GM10847 (cell line): ENCODE results near the gene TIPARP.

Experiments used
- POLR2A ChIP-seq: IDR thresholded peaks from 2 replicates; pipeline ENCODE4 v1.6.1; 2011; ENCODE audit not compliant: insufficient read length; ENCODE audit errors: extremely low read depth

TIPARP gene

DNA sequence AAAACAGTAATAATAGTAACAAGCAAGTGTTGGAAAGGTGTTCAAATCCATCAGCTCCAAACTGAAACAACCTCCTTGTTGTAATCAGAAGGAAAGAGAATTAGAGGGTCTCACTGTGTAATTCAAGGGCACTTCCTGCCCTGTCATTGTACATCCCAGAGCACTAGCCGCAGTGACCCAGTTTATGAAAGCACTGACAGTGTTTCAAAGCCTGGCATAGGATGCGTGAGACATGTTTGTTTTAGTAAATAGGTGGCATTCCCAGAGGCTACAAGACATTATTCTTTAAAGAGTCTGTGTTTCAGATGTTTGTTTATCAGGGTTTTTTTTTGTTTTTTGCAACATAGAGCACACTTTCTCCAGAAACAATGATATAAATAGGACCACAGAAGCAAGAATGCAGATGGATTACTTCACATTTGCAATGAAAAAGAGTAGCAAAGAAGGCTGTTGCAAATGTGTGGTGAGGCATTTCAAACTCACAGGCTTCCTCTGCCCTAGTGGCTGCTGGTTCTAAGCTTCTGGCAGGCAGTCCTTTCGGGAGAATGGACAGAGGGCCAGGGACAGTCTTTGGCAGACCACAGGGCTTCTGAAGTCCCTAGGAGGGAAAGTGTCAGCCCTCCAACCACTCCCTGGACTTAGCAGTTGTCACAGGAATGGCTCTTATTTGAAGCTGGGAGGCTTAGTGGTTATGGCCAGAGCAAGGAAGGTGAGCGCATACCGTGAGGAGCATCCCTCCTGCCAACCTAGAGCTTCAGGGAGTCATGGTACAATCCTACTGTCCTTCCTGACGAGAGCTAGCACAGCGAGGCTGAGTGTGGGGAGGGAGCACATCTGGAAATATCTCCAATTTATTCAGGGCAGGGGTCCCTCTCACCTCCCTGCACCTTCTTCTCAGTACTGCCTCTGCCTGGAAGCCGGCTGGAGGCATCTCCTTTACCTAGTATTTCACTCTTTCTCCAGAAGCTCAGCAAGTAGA, 31.4 kb upstream of the TIPARP start:
- TF ChIP-seq POLR2A = no peak

DNA sequence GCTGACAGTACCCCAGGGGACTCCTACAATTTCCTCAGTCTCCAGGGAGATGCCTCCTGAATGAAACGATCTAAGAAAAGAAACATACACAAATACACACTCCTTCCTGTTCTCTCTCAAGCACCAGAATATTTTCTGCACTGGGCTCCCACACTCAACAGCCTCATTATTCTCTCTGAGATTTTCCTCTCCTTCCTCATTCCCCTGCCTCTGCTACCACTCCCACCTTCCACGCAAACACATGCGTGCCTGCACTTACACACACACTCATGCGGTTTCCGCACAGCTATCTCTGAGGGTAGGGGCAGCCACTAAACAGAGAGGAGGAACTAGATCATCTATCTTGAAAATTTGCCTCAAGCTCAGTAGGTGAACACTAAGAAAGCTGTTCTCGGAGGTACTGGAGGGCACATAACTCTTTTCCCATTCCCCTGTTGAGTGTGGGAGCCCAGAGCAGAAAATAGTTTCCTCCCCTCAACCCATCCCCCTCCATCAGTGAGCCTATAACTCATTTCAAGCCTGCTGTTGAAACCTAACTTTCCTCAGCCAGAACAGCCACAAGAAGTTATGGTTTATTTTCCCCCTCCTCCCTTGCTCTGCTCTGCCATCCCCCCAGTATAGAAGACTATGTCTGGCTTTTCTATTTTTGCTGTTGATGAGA, 30.5 kb upstream of the TIPARP start:
- no peak for TF ChIP-seq POLR2A

DNA sequence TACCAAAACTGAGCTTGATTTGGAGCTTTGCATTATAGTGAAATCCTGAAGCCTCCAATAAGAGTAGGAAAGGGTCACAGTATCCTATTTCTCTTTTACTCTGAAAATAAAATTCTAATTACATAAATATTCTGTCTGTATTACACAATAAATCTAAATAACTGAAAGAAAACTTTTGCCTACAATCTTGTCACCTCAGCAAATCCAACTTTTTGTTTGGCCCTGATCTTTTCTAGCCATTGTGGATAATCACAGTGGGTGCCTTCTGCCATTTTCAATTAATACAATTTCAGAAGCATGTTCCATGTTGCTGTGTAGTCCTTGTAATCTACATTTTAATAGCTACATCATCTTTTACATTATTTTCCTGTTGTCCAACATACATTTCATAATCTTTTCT, 29.4 kb upstream of the TIPARP start:
- TF ChIP-seq POLR2A = no peak

DNA sequence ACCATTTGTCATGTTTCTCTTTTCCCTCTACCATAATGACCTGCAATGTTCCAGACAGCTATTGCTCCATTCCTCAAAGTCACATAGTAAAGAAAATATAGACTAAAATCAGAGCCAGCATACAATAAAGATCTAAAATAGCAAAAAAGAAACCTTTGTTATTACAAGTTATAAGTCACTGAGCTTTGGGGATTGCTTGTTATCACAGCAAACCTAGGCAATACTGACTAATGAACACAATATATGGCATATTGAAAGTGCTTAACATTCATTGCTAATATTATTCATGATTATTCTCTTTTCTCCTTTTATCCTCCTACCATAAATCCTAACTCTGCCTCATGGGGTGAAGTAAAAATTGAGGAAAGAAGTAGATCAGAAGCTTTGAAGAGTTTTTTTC, 27.4 kb upstream of the TIPARP start:
- no peak for TF ChIP-seq POLR2A

DNA sequence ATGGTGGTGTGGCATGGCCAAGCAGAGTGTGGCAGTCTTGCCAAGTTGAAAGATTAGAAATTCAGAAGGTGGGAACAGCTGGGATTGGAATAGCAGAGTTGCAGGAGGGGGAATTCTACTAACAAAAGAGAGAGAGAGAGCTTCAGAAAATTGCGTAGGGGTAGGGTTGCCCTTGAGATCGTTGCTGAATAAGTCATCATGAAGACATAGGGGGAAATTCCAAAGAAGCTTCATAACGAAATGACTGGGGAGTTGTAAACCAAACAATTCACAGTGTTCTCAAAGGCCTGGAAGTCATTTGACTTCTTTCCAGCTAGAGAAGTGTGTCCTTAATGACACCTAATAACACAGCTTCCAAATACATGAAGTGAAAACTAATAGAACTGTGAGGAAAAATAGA, 26.3 kb upstream of the TIPARP start:
- TF ChIP-seq POLR2A = no peak

DNA sequence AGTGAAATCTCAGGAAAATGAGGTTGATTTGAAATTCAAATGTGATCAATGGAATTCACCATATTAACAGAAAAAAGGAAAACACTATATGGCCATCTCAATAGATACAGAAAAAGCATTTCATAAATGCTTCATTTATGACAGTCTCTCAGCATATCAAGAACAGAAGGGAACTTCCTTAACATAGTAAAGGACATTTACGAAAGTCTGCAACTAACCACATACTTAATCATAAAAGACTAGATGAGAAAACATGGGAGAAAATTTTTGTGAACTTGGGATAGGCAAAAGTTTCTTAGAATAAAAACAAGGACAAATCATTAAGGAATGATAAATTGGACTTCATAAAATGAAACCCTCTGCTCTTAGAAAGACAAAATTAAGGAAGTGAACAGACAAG, 24.7 kb upstream of the TIPARP start:
- TF ChIP-seq POLR2A = no peak

DNA sequence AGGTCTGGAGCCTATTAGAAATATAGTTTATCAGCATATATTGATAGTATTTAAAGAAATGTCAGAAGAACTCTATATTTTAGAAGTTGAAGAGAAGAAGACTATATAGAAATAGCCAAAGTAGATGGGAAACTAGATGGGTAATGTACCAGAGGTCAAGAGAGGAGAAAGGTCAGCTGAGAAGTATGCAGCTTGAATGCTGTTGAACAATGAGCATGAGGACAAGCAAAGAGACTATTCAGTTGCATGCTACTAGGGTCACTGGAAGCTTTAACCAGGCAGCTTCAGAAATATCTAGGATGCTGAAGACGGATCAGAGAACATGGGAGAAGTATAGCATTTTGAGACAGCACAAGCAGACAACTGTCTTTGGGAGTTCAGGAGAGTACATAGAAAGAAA, 19.6 kb upstream of the TIPARP start:
- TF ChIP-seq POLR2A = no peak

DNA sequence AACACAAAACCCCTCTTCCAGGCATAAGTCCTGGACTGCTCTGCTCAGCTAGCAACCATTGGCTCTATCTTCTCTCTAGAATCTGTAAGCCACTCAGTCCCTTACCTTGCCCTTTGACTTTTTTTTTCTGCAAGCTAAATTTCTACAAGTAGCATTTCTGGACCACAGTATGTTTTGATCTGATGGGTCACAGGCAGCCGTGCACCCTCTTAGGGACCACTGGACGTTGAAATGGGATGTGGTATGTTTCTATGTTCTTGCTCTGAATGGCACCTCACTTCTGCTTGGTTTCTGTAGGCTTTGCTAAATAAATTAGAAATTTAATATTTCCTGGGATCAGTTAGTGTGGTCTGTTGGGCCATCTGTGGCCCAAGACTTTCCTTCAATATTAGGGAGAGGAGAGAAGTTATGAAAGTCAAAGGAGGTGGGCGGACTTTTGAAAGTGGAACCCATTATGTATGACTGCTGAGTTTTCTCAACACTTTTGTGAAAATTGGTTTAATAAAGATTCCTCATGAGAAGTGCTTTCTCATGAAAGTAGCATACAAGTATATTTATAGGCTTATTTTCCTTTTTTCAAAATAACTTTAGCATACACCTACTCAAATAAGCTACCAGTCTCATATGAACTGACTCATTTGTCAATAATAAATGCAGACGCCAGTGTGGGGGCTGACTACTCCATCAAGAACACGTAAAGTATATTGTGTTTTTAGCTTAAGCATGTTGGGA, 18.4 kb upstream of the TIPARP start:
- no peak for TF ChIP-seq POLR2A

DNA sequence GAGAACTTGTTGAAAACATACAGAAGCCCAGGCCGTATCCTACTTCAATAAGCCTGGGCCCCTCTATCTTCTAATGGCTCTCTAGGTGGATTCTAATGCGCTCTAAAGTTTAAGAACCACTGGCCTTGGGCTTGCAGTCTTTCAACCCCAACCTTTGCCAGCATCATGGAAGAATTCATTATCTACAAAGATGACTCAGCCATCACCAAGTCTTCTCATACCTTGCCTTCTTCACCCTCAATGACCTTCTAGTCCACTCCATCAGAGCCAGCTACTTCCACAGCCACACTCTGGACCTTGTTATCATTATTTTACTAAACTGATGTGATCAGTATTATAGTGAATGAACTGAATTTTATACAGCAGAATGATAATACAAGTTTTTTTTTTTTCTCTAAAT, 16.9 kb upstream of the TIPARP start:
- no peak for TF ChIP-seq POLR2A

DNA sequence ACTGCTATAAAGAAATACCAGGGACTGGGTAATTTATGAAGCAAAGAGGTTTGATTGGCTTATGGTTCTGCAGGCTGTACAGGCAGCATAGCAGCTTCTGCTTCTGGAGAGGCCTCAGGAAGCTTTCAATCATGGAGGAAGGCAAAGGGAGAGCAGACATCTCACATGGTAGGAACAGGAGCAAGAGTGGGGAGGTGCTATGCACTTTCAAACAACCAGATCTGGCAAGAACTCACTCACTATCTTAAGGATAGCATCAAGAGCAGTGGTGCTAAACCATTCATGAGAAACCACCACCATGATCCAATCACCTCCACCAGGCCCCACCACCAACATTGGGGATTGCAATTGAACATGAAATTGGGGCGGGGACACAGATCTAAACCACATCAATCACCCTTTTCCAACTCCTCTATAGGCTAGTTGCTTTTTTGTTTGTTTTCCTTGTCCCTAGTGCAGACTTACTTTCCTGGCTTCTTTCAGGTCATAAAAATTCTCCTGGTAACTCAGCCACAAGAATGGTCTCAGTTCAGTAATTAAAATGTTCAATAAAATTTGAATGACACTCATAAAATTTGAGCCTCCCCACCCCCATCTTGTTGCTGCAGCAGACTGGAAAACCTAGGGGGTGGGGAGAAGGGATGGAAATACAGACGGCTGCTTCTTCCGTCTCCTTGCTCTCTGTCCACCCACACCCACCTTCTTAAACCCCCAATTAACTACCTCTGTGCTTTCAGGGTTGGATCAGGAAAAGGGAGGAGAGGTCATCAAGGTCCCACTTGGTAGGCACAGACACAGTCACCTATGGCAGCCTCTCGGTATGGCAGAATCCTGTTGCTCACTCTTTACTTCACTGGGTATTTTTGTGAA, 16.3 kb upstream of the TIPARP start:
- TF ChIP-seq POLR2A = no peak

DNA sequence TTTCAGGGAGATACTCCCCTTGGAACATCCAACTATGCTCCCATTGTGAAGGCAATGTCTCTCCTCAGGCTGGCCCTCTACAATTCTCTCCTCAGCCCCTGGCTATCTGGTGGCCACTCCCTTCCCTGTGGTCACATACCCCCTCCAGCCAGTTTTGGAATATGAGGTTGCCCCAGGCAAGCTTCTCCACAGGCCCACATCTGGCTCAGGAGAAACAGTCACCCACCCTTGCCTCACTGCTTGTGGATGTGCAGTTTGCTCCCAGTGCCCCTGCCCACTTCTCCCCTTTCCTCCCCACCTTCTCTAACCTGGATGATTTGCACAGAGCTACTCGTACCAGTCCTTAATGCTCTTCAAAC, 15.7 kb upstream of the TIPARP start:
- no peak for TF ChIP-seq POLR2A

DNA sequence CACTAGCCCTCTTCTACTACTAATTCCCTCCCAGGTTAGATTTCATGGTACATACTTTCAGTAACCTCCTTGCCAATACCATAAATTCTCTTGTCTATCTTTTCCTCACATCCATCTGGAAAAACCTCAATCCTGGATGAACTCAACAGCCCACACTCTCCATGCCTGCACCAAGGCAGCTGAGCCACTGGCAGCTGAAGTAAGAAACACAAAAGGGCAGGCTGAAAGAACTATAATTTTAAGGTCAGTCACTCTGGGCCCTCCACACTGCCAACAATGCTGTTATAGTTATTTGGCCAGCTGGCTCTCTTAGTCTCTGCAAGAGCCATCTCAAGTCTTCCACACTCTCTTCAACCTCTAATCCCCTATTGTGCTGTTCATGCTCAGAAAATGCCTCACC, 15.1 kb upstream of the TIPARP start:
- no peak for TF ChIP-seq POLR2A

DNA sequence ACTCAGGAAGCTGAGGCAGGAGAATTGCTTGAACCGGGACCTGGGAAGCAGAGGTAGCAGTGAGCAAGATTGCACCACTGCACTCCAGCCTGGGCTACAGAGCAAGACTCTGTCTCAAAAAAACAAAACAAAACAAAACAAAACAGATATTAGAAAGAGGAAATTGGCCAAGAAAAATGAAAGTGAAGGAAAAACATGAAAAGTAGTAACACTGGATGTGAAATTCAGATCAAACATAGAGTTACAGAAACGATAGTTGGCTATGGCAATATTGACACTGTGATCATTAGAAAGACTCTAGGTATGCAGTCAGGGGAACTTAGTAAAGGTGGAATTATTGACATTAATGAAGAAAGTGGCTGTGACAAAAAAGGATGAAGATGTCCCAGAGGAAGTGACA, 13.2 kb upstream of the TIPARP start:
- TF ChIP-seq POLR2A = no peak

DNA sequence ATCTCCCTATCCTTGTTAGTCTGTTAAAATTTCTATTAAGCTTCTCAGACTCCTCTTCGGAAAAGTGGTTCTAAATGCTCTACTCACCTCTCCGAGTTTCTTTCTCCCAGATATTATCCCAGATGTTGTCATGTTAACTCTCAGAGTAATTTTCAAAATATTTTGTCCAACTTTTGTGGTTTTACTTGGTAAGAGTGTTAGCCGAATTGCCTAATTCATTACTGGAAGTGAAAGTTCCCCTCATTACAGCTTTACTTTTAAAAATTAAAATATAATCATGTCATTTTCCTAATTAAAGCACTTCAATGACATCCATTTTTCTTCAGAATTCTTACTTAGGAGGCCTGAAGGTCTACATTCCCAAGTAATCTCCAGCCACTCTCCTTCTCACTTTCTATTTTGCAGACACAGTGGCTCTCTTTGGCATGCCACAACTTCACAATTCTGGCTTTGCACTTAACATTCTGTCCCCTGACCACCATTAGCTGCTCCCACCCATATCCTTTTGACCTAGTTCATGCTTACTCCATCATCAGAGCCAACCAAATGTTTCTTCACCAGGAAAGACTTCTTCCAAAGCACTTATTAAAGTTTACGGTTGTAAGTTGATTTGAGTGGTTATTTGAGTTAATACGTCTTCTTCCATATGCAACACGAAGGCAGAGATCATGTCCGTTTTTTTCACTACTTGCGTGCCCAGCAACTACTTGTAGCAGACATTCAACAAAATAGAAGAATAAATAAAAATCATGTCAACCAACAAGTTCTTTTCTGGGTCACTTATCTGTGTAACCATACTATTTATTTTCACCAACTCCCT, 10.2 kb upstream of the TIPARP start:
- TF ChIP-seq POLR2A = no peak
